HepG2 (cell line): Measurements from ENCODE around the gene ISG20L2. TPM values are rescaled to one million over a fixed set of nuclear protein-coding genes. Genes with fewer than 3 reads are reported as not detected.

ENCODE experiments used
- CREB1 ChIP-seq, 2 experiments: fragments of 450-650 bp in 1 of 2; IDR thresholded peaks; 2 replicates each; pipeline ENCODE4 v1.6.1; 2016 to 2017; ENCODE audit warnings: control low read depth in 1 of 2, mild to moderate bottlenecking in 1 of 2, missing compliant biosample characterization in 1 of 2, missing genetic modification characterization in 1 of 2
- FOXA1 ChIP-seq, 2 experiments: fragments of 450-650 bp in 1 of 2; sonication (generic) in 1 of 2; formaldehyde crosslinking in 1 of 2; IDR thresholded peaks; 2 replicates each; pipeline versions ENCODE4 v1.4.0 to v1.6.1; 2016 to 2020; ENCODE audit warnings: missing genetic modification reagents in 1 of 2
- GABPB1 ChIP-seq: IDR thresholded peaks from 2 replicates; pipeline ENCODE4 v1.6.1; 2016; ENCODE audit warnings: mild to moderate bottlenecking, missing genetic modification reagents, moderate library complexity, missing compliant biosample characterization
- GATAD1 ChIP-seq: IDR thresholded peaks from 2 replicates; pipeline ENCODE4 v1.6.1; 2016; ENCODE audit warnings: missing genetic modification reagents, missing compliant biosample characterization
- HNRNPLL ChIP-seq: fragments of 200-400 bp; formaldehyde crosslinking; IDR thresholded peaks from 2 replicates; pipeline ENCODE4 v1.6.1; 2017; ENCODE audit warnings: mild to moderate bottlenecking, low read depth, low read length; ENCODE audit not compliant: poor library complexity, severe bottlenecking
- HOXA5 ChIP-seq: sonication (generic); formaldehyde crosslinking; IDR thresholded peaks from 2 replicates; pipeline ENCODE4 v1.4.0; 2020; ENCODE audit warnings: missing genetic modification reagents
- IRF9 ChIP-seq: sonication (generic); formaldehyde crosslinking; IDR thresholded peaks from 2 replicates; pipeline ENCODE4 v1.8.0; 2022; ENCODE audit warnings: missing genetic modification reagents, mild to moderate bottlenecking, borderline replicate concordance
- MAX ChIP-seq: IDR thresholded peaks from 2 replicates; pipeline ENCODE4 v1.6.1; 2012; ENCODE audit warnings: inconsistent platforms
- MAZ ChIP-seq, 2 experiments: sonication (generic) in 1 of 2; formaldehyde crosslinking in 1 of 2; IDR thresholded peaks; 2 replicates each; pipeline versions ENCODE4 v1.5.0 to v1.6.1; 2012 to 2020; ENCODE audit warnings: low read depth in 2 of 2, mild to moderate bottlenecking in 2 of 2, borderline replicate concordance in 1 of 2, improper control_type of control experiment in 1 of 2, low read length in 1 of 2, missing genetic modification reagents in 1 of 2, moderate library complexity in 1 of 2
- MZF1 ChIP-seq: sonication (generic); formaldehyde crosslinking; IDR thresholded peaks from 2 replicates; pipeline ENCODE4 v1.8.1; 2023; ENCODE audit warnings: mild to moderate bottlenecking, missing genetic modification reagents, borderline replicate concordance
- PBX3 ChIP-seq: sonication (generic); formaldehyde crosslinking; IDR thresholded peaks from 2 replicates; pipeline ENCODE4 v1.8.1; 2023; ENCODE audit warnings: missing genetic modification reagents, inconsistent platforms, borderline replicate concordance
- SUZ12 ChIP-seq: fragments of 150-350 bp; IDR thresholded peaks from 2 replicates; pipeline ENCODE4 v1.6.1; 2014; ENCODE audit warnings: low read depth, low read length
- ZBTB44 ChIP-seq: sonication (generic); formaldehyde crosslinking; IDR thresholded peaks from 2 replicates; pipeline ENCODE4 v1.4.0; 2020; ENCODE audit warnings: missing genetic modification reagents
- ZNF207 ChIP-seq: fragments of 450-650 bp; IDR thresholded peaks from 2 replicates; pipeline ENCODE4 v1.6.1; 2016; ENCODE audit warnings: antibody characterized with exemption, borderline replicate concordance
- ZNF674 ChIP-seq: sonication (generic); formaldehyde crosslinking; IDR thresholded peaks from 2 replicates; pipeline ENCODE4 v1.5.0; 2020; ENCODE audit warnings: low read depth, mild to moderate bottlenecking, missing genetic modification reagents
- ZNF737 ChIP-seq: sonication (generic); formaldehyde crosslinking; IDR thresholded peaks from 2 replicates; pipeline ENCODE4 v1.5.0; 2020; ENCODE audit warnings: missing genetic modification reagents, mild to moderate bottlenecking, borderline replicate concordance
- ZNF772 ChIP-seq: sonication (generic); formaldehyde crosslinking; IDR thresholded peaks from 2 replicates; pipeline ENCODE4 v1.5.0; 2020; ENCODE audit warnings: mild to moderate bottlenecking, missing genetic modification reagents
- ZNF891 ChIP-seq: sonication (generic); formaldehyde crosslinking; IDR thresholded peaks from 2 replicates; pipeline ENCODE4 v1.5.0; 2020; ENCODE audit warnings: mild to moderate bottlenecking, missing genetic modification reagents
- polyA plus RNA-seq, 8 experiments: library from polyadenylated mRNA; depleted of rRNA in 3 of 8; stranded (reverse) in 7 of 8; unstranded in 1 of 8; fragments of >200 nt; fragmentation: Illumina TruSeq in 4 of 8; extraction: Trizol in 4 of 8; gene quantifications; 2 replicates each; pipeline versions ENCODE4 v1.2.1 to v1.2.3, GENCODE V29; 2011 to 2016; ENCODE audit warnings: low read depth in 4 of 8, missing spikeins in 1 of 8, mixed read lengths in 1 of 8; ENCODE audit not compliant: insufficient read depth in 1 of 8
- total RNA-seq, 5 experiments: library from RNA; depleted of rRNA; stranded (reverse); fragments of >200 nt; fragmentation: Illumina TruSeq; extraction: Trizol; gene quantifications; 2 replicates each; pipeline ENCODE4 v1.2.3, GENCODE V29; 2016; ENCODE audit warnings: low read depth in 1 of 5
- TF ChIP-seq, protein P1 (sequence below): sonication (generic); formaldehyde crosslinking; IDR thresholded peaks from 2 replicates; pipeline ENCODE4 v1.4.0; 2020; ENCODE audit warnings: mild to moderate bottlenecking, missing genetic modification reagents
- TF ChIP-seq, protein P2 (sequence below): sonication (generic); formaldehyde crosslinking; IDR thresholded peaks from 2 replicates; pipeline ENCODE4 v1.5.1; 2020; ENCODE audit warnings: mild to moderate bottlenecking, moderate library complexity, missing genetic modification reagents

ISG20L2 gene
- total and polyA plus RNA-seq, 2 of the 13 experiments (the other 11 are each of a cell fraction or from before 2014, with no cell fraction given): 19.8 to 21.3 TPM

- TF ChIP-seq IRF9 (CRISPR knock-in tag): no peak
- no peak for TF ChIP-seq ZNF207
- TF ChIP-seq, protein P1, sequence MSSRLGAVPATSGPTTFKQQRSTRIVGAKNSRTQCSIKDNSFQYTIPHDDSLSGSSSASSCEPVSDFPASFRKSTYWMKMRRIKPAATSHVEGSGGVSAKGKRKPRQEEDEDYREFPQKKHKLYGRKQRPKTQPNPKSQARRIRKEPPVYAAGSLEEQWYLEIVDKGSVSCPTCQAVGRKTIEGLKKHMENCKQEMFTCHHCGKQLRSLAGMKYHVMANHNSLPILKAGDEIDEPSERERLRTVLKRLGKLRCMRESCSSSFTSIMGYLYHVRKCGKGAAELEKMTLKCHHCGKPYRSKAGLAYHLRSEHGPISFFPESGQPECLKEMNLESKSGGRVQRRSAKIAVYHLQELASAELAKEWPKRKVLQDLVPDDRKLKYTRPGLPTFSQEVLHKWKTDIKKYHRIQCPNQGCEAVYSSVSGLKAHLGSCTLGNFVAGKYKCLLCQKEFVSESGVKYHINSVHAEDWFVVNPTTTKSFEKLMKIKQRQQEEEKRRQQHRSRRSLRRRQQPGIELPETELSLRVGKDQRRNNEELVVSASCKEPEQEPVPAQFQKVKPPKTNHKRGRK: no peak
- TF ChIP-seq MAX: no peak
- TF ChIP-seq MZF1 (CRISPR knock-in tag): no peak
- no peak for TF ChIP-seq ZBTB44
- no peak for TF ChIP-seq ZNF737 (CRISPR knock-in tag)
- peak; percentile 60 for TF ChIP-seq HNRNPLL
- TF ChIP-seq GABPB1 (CRISPR knock-in tag): peak; percentile 92
- peak; percentile 86 for TF ChIP-seq GATAD1 (CRISPR knock-in tag)
- TF ChIP-seq, protein P2, sequence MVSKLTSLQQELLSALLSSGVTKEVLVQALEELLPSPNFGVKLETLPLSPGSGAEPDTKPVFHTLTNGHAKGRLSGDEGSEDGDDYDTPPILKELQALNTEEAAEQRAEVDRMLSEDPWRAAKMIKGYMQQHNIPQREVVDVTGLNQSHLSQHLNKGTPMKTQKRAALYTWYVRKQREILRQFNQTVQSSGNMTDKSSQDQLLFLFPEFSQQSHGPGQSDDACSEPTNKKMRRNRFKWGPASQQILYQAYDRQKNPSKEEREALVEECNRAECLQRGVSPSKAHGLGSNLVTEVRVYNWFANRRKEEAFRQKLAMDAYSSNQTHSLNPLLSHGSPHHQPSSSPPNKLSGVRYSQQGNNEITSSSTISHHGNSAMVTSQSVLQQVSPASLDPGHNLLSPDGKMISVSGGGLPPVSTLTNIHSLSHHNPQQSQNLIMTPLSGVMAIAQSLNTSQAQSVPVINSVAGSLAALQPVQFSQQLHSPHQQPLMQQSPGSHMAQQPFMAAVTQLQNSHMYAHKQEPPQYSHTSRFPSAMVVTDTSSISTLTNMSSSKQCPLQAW: no peak; the same call in 1 of the 2 replicates
- peak; percentile 79 for TF ChIP-seq ZNF891 (CRISPR knock-in tag)
- TF ChIP-seq CREB1 (IDR thresholded peaks at IDR 0.05): peak; percentile 96
- peak; percentile 96 for TF ChIP-seq CREB1 (CRISPR knock-in tag; IDR thresholded peaks at IDR 0.05)
- no peak for TF ChIP-seq ZNF674 (CRISPR knock-in tag)
- no peak for TF ChIP-seq MAZ (IDR thresholded peaks at IDR 0.05; ENCODE audit: borderline replicate concordance, low read depth, low read length)
- peak; percentile 43; the same call in 1 of the 2 replicates for TF ChIP-seq MAZ (CRISPR knock-in tag; IDR thresholded peaks at IDR 0.05; ENCODE audit: low read depth)
- no peak; the same call in 1 of the 2 replicates for TF ChIP-seq ZNF772 (CRISPR knock-in tag)
- no peak for TF ChIP-seq FOXA1 (IDR thresholded peaks at IDR 0.05)
- no peak; the same call in 1 of the 2 replicates for TF ChIP-seq FOXA1 (CRISPR knock-in tag; IDR thresholded peaks at IDR 0.05)
- no peak for TF ChIP-seq HOXA5 (CRISPR knock-in tag)
- TF ChIP-seq PBX3 (CRISPR knock-in tag): no peak
- no peak for TF ChIP-seq SUZ12
Observed at GRCh38 chr1:156728599-156729462, at the start of gene ISG20L2 (continued).
